GM12801 (cell line): Measurements from ENCODE around the gene NCOA5.

Experiments
- TF ChIP-seq, protein P1 (sequence below): IDR thresholded peaks from one replicate; pipeline ENCODE4 v1.5.1; 2011; ENCODE audit warnings: control low read depth; ENCODE audit not compliant: insufficient read length; ENCODE audit errors: extremely low read depth

The NCOA5 gene

DNA sequence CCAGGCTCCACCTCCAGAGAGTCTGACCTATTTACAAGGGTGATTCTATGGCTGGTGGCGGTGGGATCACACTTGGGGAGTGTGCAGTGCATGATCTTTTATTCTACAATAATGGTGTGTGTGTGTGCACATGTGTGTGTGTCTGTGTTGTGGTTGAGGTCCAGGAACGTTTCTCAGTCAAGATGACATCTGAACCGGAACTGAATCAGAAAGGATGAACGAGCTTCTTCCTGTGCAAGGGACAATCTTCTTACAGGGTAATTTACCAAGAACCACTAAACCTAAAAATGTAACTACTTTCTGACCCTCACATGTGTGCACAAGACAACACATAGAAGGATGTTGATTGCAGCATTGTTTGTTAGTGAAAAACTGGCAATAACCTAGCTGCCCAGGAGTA, 72.5 kb downstream of the NCOA5 start:
- TF ChIP-seq, protein P1, sequence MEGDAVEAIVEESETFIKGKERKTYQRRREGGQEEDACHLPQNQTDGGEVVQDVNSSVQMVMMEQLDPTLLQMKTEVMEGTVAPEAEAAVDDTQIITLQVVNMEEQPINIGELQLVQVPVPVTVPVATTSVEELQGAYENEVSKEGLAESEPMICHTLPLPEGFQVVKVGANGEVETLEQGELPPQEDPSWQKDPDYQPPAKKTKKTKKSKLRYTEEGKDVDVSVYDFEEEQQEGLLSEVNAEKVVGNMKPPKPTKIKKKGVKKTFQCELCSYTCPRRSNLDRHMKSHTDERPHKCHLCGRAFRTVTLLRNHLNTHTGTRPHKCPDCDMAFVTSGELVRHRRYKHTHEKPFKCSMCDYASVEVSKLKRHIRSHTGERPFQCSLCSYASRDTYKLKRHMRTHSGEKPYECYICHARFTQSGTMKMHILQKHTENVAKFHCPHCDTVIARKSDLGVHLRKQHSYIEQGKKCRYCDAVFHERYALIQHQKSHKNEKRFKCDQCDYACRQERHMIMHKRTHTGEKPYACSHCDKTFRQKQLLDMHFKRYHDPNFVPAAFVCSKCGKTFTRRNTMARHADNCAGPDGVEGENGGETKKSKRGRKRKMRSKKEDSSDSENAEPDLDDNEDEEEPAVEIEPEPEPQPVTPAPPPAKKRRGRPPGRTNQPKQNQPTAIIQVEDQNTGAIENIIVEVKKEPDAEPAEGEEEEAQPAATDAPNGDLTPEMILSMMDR: no peak

DNA sequence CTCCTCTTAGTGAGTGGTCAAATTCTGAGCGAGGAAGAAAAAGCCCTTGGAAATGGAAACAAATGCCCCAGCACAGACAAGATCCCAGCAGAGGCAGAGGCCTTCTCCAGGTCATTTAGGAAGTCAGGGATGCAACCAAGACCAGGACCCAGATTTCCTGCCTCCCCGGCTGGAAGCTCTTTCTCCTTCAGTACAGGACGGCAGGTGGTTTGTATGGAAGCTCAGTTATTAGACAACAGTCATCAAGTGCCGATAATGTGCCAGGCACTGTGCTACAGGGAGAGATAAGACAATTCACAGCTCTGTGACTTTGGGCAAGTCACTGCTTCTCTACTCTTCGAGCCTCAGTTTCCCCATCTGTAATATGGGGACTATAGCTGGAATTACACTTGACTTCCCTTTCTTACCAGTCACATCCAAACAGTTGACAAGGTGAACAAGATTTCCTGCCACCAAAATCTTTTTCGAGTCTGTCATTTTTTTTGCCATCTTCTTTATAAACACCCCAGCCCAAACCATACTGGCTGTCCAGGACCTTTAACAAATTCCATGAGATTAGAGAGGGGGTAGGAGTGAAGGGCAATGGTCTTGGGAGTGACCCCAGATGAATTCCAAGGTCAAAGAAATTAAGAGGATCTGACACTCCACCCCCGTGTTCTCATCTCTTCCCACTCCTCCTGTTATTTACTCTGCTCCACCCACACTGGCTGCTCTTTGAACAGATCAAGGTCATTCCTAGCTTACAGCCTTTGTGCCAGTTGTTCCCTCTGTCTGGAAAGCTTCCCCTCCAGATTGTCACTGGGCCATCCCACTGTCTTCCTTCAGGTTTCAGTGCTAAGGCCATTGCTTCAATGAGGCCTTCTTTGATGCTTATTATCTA, 75.0 kb downstream of the NCOA5 start:
- TF ChIP-seq, protein P1: no peak

DNA sequence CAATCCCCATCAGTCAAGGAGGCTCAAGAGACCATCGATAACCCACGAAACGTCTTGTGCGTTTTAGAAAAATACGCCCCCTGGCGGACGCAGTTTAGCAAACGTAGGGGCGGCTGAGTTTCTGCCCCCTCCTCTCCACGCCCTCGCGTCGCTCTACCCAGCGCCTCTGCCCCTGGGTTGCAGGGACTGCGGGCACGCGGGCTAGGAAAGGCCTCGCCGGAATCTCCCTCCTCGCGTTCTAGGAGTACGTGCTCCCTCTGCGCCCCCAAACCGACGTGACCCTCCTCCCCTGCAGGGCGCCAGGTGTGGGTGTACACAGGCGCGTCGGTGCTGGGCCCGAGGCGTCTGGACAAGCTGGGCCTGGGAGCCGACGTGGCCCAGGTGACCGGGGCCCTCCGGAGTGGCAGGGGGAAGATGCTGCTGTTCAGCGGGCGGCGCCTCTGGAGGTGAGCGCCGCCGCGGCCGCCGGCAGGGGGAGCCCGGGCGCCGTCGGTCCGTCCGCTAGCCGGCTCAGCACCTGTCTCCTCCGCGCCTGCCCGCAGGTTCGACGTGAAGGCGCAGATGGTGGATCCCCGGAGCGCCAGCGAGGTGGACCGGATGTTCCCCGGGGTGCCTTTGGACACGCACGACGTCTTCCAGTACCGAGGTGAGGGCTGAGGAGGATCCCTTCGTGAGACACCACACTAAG, 75.8 kb downstream of the NCOA5 start:
- TF ChIP-seq, protein P1: no peak

DNA sequence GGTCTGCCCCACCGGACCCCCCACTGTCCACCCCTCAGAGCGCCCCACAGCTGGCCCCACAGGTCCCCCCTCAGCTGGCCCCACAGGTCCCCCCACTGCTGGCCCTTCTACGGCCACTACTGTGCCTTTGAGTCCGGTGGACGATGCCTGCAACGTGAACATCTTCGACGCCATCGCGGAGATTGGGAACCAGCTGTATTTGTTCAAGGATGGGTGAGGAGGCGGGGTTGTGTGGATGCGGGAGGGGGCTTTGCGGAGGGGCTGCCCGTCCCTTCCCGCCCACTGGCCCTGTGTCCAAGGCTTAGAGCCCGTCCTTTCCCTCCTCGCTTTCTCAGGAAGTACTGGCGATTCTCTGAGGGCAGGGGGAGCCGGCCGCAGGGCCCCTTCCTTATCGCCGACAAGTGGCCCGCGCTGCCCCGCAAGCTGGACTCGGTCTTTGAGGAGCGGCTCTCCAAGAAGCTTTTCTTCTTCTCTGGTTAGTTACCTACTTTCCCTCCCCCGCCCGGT, 76.4 kb downstream of the NCOA5 start:
- TF ChIP-seq, protein P1: no peak

DNA sequence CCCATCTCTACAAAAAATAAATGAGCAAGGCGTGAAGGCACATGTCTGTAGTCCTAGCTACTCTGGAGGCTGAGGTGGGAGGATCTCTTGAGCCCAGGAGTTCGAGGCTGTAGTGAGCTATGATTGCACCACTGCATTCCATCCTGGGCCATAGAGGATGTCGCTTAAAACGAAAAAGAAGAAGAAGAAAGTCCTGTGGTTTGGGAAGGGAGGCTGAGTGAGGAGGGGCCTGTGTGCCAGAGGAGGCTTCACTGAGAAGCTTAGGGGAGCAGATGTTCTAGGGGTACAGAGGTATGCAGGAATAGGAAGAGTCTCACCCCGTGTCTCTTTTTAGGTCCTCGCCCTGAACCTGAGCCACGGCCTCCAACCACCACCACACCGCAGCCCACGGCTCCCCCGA, 76.8 kb downstream of the NCOA5 start:
- TF ChIP-seq, protein P1: no peak

DNA sequence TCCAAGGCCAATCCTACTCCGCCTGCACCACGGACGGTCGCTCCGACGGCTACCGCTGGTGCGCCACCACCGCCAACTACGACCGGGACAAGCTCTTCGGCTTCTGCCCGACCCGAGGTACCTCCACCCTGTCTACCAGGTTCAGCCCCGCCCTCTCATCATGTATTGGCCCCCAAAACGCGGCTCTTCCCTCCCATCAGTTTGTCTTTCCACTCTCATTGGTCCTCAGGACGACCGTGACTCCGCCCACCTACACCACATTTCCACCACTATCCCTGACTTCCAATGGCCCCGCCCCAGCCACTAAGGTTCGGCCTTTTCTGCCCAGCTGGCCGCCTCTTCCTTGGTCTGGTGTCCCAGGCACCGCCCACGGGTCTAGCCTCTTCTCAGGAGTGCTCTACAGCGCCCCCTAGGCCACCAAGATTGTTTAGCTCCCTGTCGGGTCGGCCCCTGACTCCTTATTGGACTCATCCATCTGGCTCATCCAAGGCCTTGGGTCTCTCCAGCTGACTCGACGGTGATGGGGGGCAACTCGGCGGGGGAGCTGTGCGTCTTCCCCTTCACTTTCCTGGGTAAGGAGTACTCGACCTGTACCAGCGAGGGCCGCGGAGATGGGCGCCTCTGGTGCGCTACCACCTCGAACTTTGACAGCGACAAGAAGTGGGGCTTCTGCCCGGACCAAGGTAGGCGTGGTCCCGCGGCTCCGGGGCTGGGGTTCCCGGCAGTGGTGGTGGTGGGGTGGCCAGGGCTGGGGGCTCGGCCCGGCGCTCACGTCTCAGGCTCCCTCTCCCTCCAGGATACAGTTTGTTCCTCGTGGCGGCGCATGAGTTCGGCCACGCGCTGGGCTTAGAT, 77.9 kb downstream of the NCOA5 start:
- TF ChIP-seq, protein P1: no peak
